H9 (cell line): ENCODE data around the gene MRPL40. TPM values are rescaled to one million over a fixed set of nuclear protein-coding genes. Genes with fewer than 3 reads are reported as not detected.

Experiments
- DNase-seq: peaks from one replicate; pipeline ENCODE4 v3.0.0-alpha.2; 2017
- H2AFZ ChIP-seq: one replicate; pipeline ENCODE4 v1.6.1; 2013; ENCODE audit warnings: mild to moderate bottlenecking, low read length, control low read depth, moderate library complexity
- H2AK5ac ChIP-seq: 2 replicates; pipeline ENCODE4 v1.6.1; 2013; ENCODE audit warnings: low read length, control low read depth, mixed read lengths; ENCODE audit not compliant: insufficient read length
- H2BK120ac ChIP-seq: one replicate; pipeline ENCODE4 v1.6.1; 2013; ENCODE audit warnings: low read depth, mild to moderate bottlenecking, low read length, control low read depth, inconsistent platforms; ENCODE audit not compliant: poor library complexity, severe bottlenecking
- H2BK12ac ChIP-seq: 2 replicates; pipeline ENCODE4 v1.6.1; 2013; ENCODE audit warnings: low read length, control low read depth, mixed read lengths, low read depth; ENCODE audit not compliant: insufficient read length
- H2BK15ac ChIP-seq: 2 replicates; pipeline ENCODE4 v1.6.1; 2013; ENCODE audit warnings: low read depth, low read length, control low read depth
- H2BK20ac ChIP-seq: one replicate; pipeline ENCODE4 v1.6.1; 2013; ENCODE audit warnings: low read depth, mild to moderate bottlenecking, low read length, control low read depth, inconsistent platforms; ENCODE audit not compliant: poor library complexity, severe bottlenecking
- H2BK5ac ChIP-seq: 2 replicates; pipeline ENCODE4 v1.6.1; 2013; ENCODE audit warnings: low read length, control low read depth, mixed read lengths; ENCODE audit not compliant: insufficient read length
- H3K14ac ChIP-seq: 2 replicates; pipeline ENCODE4 v1.6.1; 2013; ENCODE audit warnings: low read length, control low read depth; ENCODE audit not compliant: insufficient read depth
- H3K18ac ChIP-seq: 2 replicates; pipeline ENCODE4 v1.6.1; 2013; ENCODE audit warnings: low read depth, mild to moderate bottlenecking, mixed read lengths, low read length, control low read depth; ENCODE audit not compliant: insufficient read length
- H3K23ac ChIP-seq: 2 replicates; pipeline ENCODE4 v1.6.1; 2013; ENCODE audit warnings: low read length, control low read depth, mixed read lengths, low read depth; ENCODE audit not compliant: insufficient read length
- H3K23me2 ChIP-seq: 2 replicates; pipeline ENCODE4 v1.6.1; 2013; ENCODE audit warnings: low read depth, mild to moderate bottlenecking, mixed read lengths, low read length, control low read depth; ENCODE audit not compliant: insufficient read length, poor library complexity, severe bottlenecking
- H3K27ac ChIP-seq: 2 replicates; pipeline ENCODE4 v1.5.1; 2013; ENCODE audit warnings: low read length, control low read depth, mixed read lengths, low read depth; ENCODE audit not compliant: insufficient read length
- H3K27me3 ChIP-seq: 2 replicates; pipeline ENCODE4 v1.6.1; 2013; ENCODE audit warnings: low read length, control low read depth, inconsistent platforms; ENCODE audit not compliant: insufficient read depth
- H3K4ac ChIP-seq: 2 replicates; pipeline ENCODE4 v1.6.1; 2013; ENCODE audit warnings: low read depth, mild to moderate bottlenecking, control low read depth, inconsistent platforms, low read length, moderate library complexity
- H3K4me1 ChIP-seq: 2 replicates; pipeline ENCODE4 v1.6.1; 2013; ENCODE audit warnings: low read length, control low read depth, inconsistent platforms; ENCODE audit not compliant: insufficient read depth
- H3K4me2 ChIP-seq: 2 replicates; pipeline ENCODE4 v1.6.1; 2013; ENCODE audit warnings: low read length, control low read depth, mixed read lengths; ENCODE audit not compliant: insufficient read length, insufficient read depth
- H3K56ac ChIP-seq: 2 replicates; pipeline ENCODE4 v1.6.1; 2013; ENCODE audit warnings: low read depth, mild to moderate bottlenecking, mixed read lengths, low read length, control low read depth; ENCODE audit not compliant: insufficient read length
- H3K79me1 ChIP-seq: 2 replicates; pipeline ENCODE4 v1.6.1; 2013; ENCODE audit warnings: low read depth, mild to moderate bottlenecking, moderate library complexity, low read length, control low read depth, inconsistent platforms; ENCODE audit not compliant: insufficient read depth, poor library complexity, severe bottlenecking
- H3K79me2 ChIP-seq: 2 replicates; pipeline ENCODE4 v1.6.1; 2013; ENCODE audit warnings: low read length, control low read depth, inconsistent platforms; ENCODE audit not compliant: insufficient read depth
- H3K9ac ChIP-seq: 2 replicates; pipeline ENCODE4 v1.6.1; 2013; ENCODE audit warnings: low read length, control low read depth, mixed read lengths; ENCODE audit not compliant: insufficient read length; ENCODE audit errors: extremely low read depth
- H3K9me3 ChIP-seq: one replicate; pipeline ENCODE4 v1.6.1; 2013; ENCODE audit warnings: low read depth, low read length, inconsistent platforms; ENCODE audit not compliant: control insufficient read depth
- H3T11ph ChIP-seq: one replicate; pipeline ENCODE4 v1.6.1; 2013; ENCODE audit warnings: mild to moderate bottlenecking, low read length, control low read depth, inconsistent platforms
- H4K20me1 ChIP-seq: one replicate; pipeline ENCODE4 v1.6.1; 2013; ENCODE audit not compliant: control insufficient read depth, insufficient read length, insufficient read depth
- H4K5ac ChIP-seq: 2 replicates; pipeline ENCODE4 v1.6.1; 2013; ENCODE audit warnings: low read depth, mild to moderate bottlenecking, mixed read lengths, low read length, control low read depth; ENCODE audit not compliant: insufficient read length
- H4K8ac ChIP-seq: replicated peaks from 2 replicates; pipeline ENCODE4 v1.6.1; 2013; ENCODE audit warnings: low read length, control low read depth, mixed read lengths, low read depth; ENCODE audit not compliant: insufficient read length
- H4K91ac ChIP-seq: 2 replicates; pipeline ENCODE4 v1.6.1; 2013; ENCODE audit warnings: low read depth, mild to moderate bottlenecking, moderate library complexity, mixed read lengths, low read length, control low read depth; ENCODE audit not compliant: insufficient read length
- H3K27ac Mint-ChIP-seq, 3 experiments: 2 replicates in 2 of 3; 3 replicates in 1 of 3; pipeline ENCODE4 v1.8.0; 2020 to 2021; ENCODE audit warnings: mixed read lengths in 3 of 3, mild to moderate bottlenecking in 1 of 3, moderate library complexity in 1 of 3
- H3K27me3 Mint-ChIP-seq: 2 replicates; pipeline ENCODE4 v1.8.0; 2021; ENCODE audit warnings: low read depth, mild to moderate bottlenecking, moderate library complexity, mixed read lengths
- H3K36me3 Mint-ChIP-seq, 3 experiments: 2 replicates in 2 of 3; 3 replicates in 1 of 3; pipeline ENCODE4 v1.8.0; 2020 to 2021; ENCODE audit warnings: low read depth in 3 of 3, mixed read lengths in 3 of 3; ENCODE audit not compliant: insufficient read depth in 1 of 3
- H3K4me1 Mint-ChIP-seq, 2 experiments: 2 replicates each; pipeline ENCODE4 v1.8.0; 2020; ENCODE audit warnings: mixed read lengths in 2 of 2
- H3K4me3 Mint-ChIP-seq, 2 experiments: 2 replicates in 1 of 2; 3 replicates in 1 of 2; pipeline ENCODE4 v1.8.0; 2020 to 2021; ENCODE audit warnings: mild to moderate bottlenecking in 2 of 2, mixed read lengths in 2 of 2, moderate library complexity in 1 of 2
- H3K9me3 Mint-ChIP-seq, 2 experiments: 2 replicates in 1 of 2; 3 replicates in 1 of 2; pipeline ENCODE4 v1.8.0; 2020; ENCODE audit warnings: mild to moderate bottlenecking in 2 of 2, mixed read lengths in 2 of 2, moderate library complexity in 1 of 2
- CTCF ChIP-seq: fragments of 200-600 bp; sonication (generic); conservative IDR thresholded peaks from 3 replicates; pipeline ENCODE4 v1.8.0; 2021; ENCODE audit warnings: antibody characterized with exemption, mild to moderate bottlenecking
- WGBS: extraction: QIAGEN DNeasy Blood & Tissue Kit; methylation state at CpG from one replicate; pipeline ENCODE4 v1.1.7; 2013; ENCODE audit warnings: missing lambda C conversion rate, low lambda C conversion rate, mixed read lengths; ENCODE audit not compliant: insufficient read length; ENCODE audit errors: extremely low coverage; 5-methylcytosine and 5-hydroxymethylcytosine counted together
- long read RNA-seq: library from polyadenylated mRNA; unstranded; transcript quantifications from one replicate; pipeline ENCODE4 v2.0.0, GENCODE V29; 2020
- total RNA-seq: library from RNA; stranded (reverse); gene quantifications from 2 replicates; pipeline ENCODE4 v1.2.1, GENCODE V29; 2021

The MRPL40 gene
- 15.2 and 18.0 TPM in 2 replicates for total RNA-seq
- long read RNA-seq, transcript MRPL40-201 (4 exons, 1,387 nt): major isoform, 20 of 28 reads
- long read RNA-seq, partial matches to known transcripts: 1 of 28 reads
- long read RNA-seq, other reads (novel, unspliced or antisense): 2 of 28 reads

GRCh38 chr22:19432133-19432851 lies at the start of gene MRPL40:
TSS of gene MRPL40 (plus strand) at chr22:19432545. CDS start at chr22:19432555, 10 bp downstream.
- no peak within 1 kb of the TSS for H2BK120ac ChIP-seq
- H3K79me1 ChIP-seq: peaks cover 2% of the 10 kb centered on the region
- H4K20me1 ChIP-seq: no peaks in the 10 kb centered on the region
- no peak within 1 kb of the TSS for H4K91ac ChIP-seq
- peak within 1 kb of the TSS; percentile 52 for H3K4me2 ChIP-seq
- H2BK5ac ChIP-seq: no peak within 1 kb of the TSS
- H2AFZ ChIP-seq: no peak within 1 kb of the TSS
- H3K56ac ChIP-seq: no peak within 1 kb of the TSS
- Mint-ChIP-seq H3K27ac (peak within 1 kb of the TSS; percentile 89 to 96 (median 92); a peak in 5 of 7 replicates), H3K4me1 (peaks cover 20 to 24% of the 10 kb centered on the region in 2 experiments), H3K4me3 (peak within 1 kb of the TSS; percentile 87 to 88), H3K36me3 (peaks cover 2 to 22% (median 13%) of the 10 kb centered on the region in 3 experiments; a peak in 6 of 7 replicates), H3K9me3 (no peaks in the 10 kb centered on the region), H3K27me3 (no peaks in the 10 kb centered on the region)
- H3K9ac ChIP-seq: peak within 1 kb of the TSS; percentile 59
- no peak within 1 kb of the TSS for H3K4ac ChIP-seq
- H4K8ac ChIP-seq: no peak within 1 kb of the TSS
- H3T11ph ChIP-seq: no peak within 1 kb of the TSS
- peak within 1 kb of the TSS; percentile 52 for H3K18ac ChIP-seq
- H3K23me2 ChIP-seq: peaks cover 7% of the 10 kb centered on the region
- peaks cover 26% of the 10 kb centered on the region; the same call in 1 of the 2 replicates for H3K79me2 ChIP-seq
- H2BK15ac ChIP-seq: no peak within 1 kb of the TSS; the same call in 1 of the 2 replicates
- no peak within 1 kb of the TSS for H2AK5ac ChIP-seq
- no peaks in the 10 kb centered on the region for H3K27me3 ChIP-seq
- no CpG with 5 or more reads among the region's 74 CpGs for WGBS
- H2BK12ac ChIP-seq: no peak within 1 kb of the TSS
- H3K14ac ChIP-seq: peak within 1 kb of the TSS; percentile 80
- peaks cover 4% of the 10 kb centered on the region; the same call in 1 of the 2 replicates for H3K4me1 ChIP-seq
- no peak within 1 kb of the TSS for H3K27ac ChIP-seq
- no peak within 1 kb of the TSS for H2BK20ac ChIP-seq
- DNase-seq: peak; percentile 83
- TF ChIP-seq CTCF: no peak
- H3K23ac ChIP-seq: no peak within 1 kb of the TSS
- H3K9me3 ChIP-seq: no peaks in the 10 kb centered on the region
- H4K5ac ChIP-seq: no peak within 1 kb of the TSS
